Lower leg skin (tissue), 4 donors: Measurements from ENCODE around the gene EHD4. TPM values are rescaled to one million over a fixed set of nuclear protein-coding genes. Genes with fewer than 3 reads are reported as not detected.

Experiments
- DNase-seq, 2 donors: peaks; one replicate each; pipeline ENCODE4 v3.0.0-alpha.2; 2019; ENCODE audit warnings: low spot score in 2 of 2
- H3K4me3 ChIP-seq: fragments of 200-600 bp; sonication (generic); 2 replicates; pipeline ENCODE4 v1.5.1; 2017; ENCODE audit warnings: mild to moderate bottlenecking, low read depth; ENCODE audit not compliant: poor library complexity, severe bottlenecking
- CTCF ChIP-seq, 3 donors: fragments of 450-650 bp; IDR thresholded peaks; one replicate each; pipeline ENCODE4 v1.5.1; 2016; ENCODE audit warnings: antibody characterized with exemption in 3 of 3, mild to moderate bottlenecking in 3 of 3, moderate library complexity in 2 of 3
- POLR2A ChIP-seq, 2 donors: fragments of 450-650 bp; IDR thresholded peaks; one replicate each; pipeline ENCODE4 v1.6.1; 2016 to 2017; ENCODE audit warnings: antibody characterized with exemption in 2 of 2, mild to moderate bottlenecking in 1 of 2, moderate library complexity in 1 of 2
- WGBS, 2 donors: methylation state at CpG; one replicate each; pipeline ENCODE4 v1.1.5; 2018; 5-methylcytosine and 5-hydroxymethylcytosine counted together
- intact Hi-C: fragments of 100-400 bp; cut with DNase I; formaldehyde crosslinking; loops from one replicate; pipeline ENCODE4 v1.15.0; 2023; ENCODE audit warnings: low total_unique reads
- total RNA-seq, 4 donors: library from RNA; depleted of rRNA; stranded (reverse); fragments of >200 nt; gene quantifications; one replicate each; pipeline ENCODE4 v1.1.0, GENCODE V29; 2016

Gene EHD4
- total RNA-seq, 4 donors from 2014 or later = 19.6 to 27.3 (median 23.3) TPM

- no peak for TF ChIP-seq POLR2A (IDR thresholded peaks at IDR 0.05)
- TF ChIP-seq CTCF (IDR thresholded peaks at IDR 0.05) = no peak
- intact Hi-C loops = no loop called here
- no peak overlapping the region for H3K4me3 ChIP-seq
- no peak for DNase-seq
- WGBS, 2 donors = 90 to 92% methylated on average over 9 of the region's 9 CpGs
Observed at GRCh38 chr15:41872166-41872747, 100.1 kb downstream of the EHD4 start.

- H3K4me3 ChIP-seq = no peak overlapping the region
- TF ChIP-seq POLR2A (IDR thresholded peaks at IDR 0.05) = no peak
- intact Hi-C loops = no loop called here
- DNase-seq = no peak
- 91 to 93% methylated on average over 17 to 19 of the region's 19 CpGs for WGBS, 2 donors
Observed at GRCh38 chr15:41871175-41871905, 101.0 kb downstream of the EHD4 start.

- TF ChIP-seq CTCF (IDR thresholded peaks at IDR 0.05) = no peak
- no peak for TF ChIP-seq POLR2A (IDR thresholded peaks at IDR 0.05)
- intact Hi-C loops = no loop called here
- 77 to 79% methylated on average over 9 of the region's 9 CpGs for WGBS, 2 donors
- DNase-seq = no peak
- no peak overlapping the region for H3K4me3 ChIP-seq
Observed at GRCh38 chr15:41870689-41871081, 101.7 kb downstream of the EHD4 start.

- intact Hi-C loops = no loop called here
- WGBS, 2 donors = 74 to 83% methylated on average over 41 to 42 of the region's 42 CpGs
- TF ChIP-seq POLR2A (IDR thresholded peaks at IDR 0.05) = no peak
- DNase-seq = no peak
- H3K4me3 ChIP-seq = no peak overlapping the region
Observed at GRCh38 chr15:41869770-41870688, 102.3 kb downstream of the EHD4 start.

GRCh38 chr15:41868321-41868720 lies 104.0 kb downstream of the EHD4 start:
- WGBS, 2 donors = 95 to 96% methylated on average over 14 to 15 of the region's 15 CpGs
- no peak for TF ChIP-seq POLR2A (IDR thresholded peaks at IDR 0.05)
- TF ChIP-seq CTCF (IDR thresholded peaks at IDR 0.05) = no peak
- no peak overlapping the region for H3K4me3 ChIP-seq
- intact Hi-C loops = no loop called here
- no peak for DNase-seq

- intact Hi-C loops = no loop called here
- no peak for DNase-seq
- H3K4me3 ChIP-seq = no peak overlapping the region
- TF ChIP-seq CTCF (IDR thresholded peaks at IDR 0.05) (no peak), POLR2A (IDR thresholded peaks at IDR 0.05) (no peak)
- 82 to 83% methylated on average over 24 to 25 of the region's 25 CpGs for WGBS, 2 donors
Observed at GRCh38 chr15:41866872-41867579, 105.3 kb downstream of the EHD4 start.
